ENCODE results near the gene HMHB1. TPM values are rescaled to one million over a fixed set of nuclear protein-coding genes. Genes with fewer than 3 reads are reported as not detected.

The HMHB1 gene
- polyA plus RNA-seq, 1 donor (not counting 4 experiments of a cell fraction or from before 2014, with no cell fraction given), result not detected

DNA sequence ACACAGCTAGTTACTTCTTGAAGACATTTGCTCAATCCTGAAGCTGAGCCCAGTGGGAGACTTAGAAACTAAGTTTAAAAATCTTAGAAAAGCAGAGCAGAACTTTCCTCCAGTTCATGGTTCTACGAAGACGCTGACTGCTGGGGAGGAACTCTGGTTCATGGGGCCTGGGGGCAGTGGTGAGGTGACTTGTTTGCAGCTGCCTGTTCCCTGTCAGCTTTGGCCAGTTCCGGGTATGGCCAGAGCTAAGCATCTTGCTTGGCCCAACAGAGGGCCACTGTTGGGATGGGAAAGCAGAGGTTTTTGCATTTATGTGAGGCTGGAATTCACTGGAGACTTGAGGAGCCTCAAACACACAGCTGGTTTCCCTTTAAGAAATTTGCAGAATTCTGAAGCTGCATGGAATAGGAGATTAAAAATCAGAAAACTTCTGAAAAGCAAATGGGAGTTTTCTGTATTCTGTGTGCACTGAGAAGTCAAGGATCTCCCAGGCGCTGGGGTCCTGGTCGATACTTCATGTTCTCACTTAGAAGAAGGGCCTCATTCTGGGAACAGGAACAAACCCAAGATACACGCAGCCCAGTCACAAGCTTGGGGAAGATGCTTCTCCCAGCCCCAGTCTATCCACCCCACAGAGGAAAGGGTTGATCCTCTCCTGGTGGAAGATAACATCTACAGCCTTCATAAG lies 10.6 kb upstream of the HMHB1 start:
- Histone ChIP-seq H2AFZ (ENCODE audit: control insufficient read depth, low read length) (no peak overlapping the region), H3K9me3 (ENCODE audit: control insufficient read depth, low read depth, low read length) (no peaks in the 10 kb centered on the region), H4K20me1 (ENCODE audit: control insufficient read depth, extremely low read depth, insufficient read depth, low read length) (no peaks in the 10 kb centered on the region), H3K27me3 (ENCODE audit: control insufficient read depth, extremely low read depth, insufficient read depth, low read length) (no peaks in the 10 kb centered on the region), H3K27ac (ENCODE audit: control insufficient read depth, insufficient read depth, low read length) (no peak overlapping the region), H3K4me3 (ENCODE audit: control insufficient read depth in 2 of 3, extremely low read depth in 1 of 3, insufficient read depth in 2 of 3, low read depth in 1 of 3, low read length in 3 of 3) (no peak overlapping the region), H3K4me2 (ENCODE audit: control insufficient read depth, extremely low read depth, insufficient read depth, low read depth, low read length) (no peak overlapping the region), H3K9me1 (ENCODE audit: control insufficient read depth, extremely low read depth, insufficient read depth, low read length) (no peaks in the 10 kb centered on the region), H3K9ac (ENCODE audit: control insufficient read depth, extremely low read depth, insufficient read depth, low read length) (no peak overlapping the region), H3K4me1 (ENCODE audit: control insufficient read depth, extremely low read depth, insufficient read depth, low read length) (no peaks in the 10 kb centered on the region), H3K36me3 (ENCODE audit: control insufficient read depth in 2 of 2, extremely low read depth in 1 of 2, insufficient read depth in 2 of 2, low read length in 2 of 2) (no peaks in the 10 kb centered on the region), H3K79me2 (ENCODE audit: control insufficient read depth, insufficient read depth, low read length) (no peaks in the 10 kb centered on the region)
- no peak for TF ChIP-seq EZH2 (IDR thresholded peaks at IDR 0.05; ENCODE audit: low read length)
- TF ChIP-seq, protein P1, sequence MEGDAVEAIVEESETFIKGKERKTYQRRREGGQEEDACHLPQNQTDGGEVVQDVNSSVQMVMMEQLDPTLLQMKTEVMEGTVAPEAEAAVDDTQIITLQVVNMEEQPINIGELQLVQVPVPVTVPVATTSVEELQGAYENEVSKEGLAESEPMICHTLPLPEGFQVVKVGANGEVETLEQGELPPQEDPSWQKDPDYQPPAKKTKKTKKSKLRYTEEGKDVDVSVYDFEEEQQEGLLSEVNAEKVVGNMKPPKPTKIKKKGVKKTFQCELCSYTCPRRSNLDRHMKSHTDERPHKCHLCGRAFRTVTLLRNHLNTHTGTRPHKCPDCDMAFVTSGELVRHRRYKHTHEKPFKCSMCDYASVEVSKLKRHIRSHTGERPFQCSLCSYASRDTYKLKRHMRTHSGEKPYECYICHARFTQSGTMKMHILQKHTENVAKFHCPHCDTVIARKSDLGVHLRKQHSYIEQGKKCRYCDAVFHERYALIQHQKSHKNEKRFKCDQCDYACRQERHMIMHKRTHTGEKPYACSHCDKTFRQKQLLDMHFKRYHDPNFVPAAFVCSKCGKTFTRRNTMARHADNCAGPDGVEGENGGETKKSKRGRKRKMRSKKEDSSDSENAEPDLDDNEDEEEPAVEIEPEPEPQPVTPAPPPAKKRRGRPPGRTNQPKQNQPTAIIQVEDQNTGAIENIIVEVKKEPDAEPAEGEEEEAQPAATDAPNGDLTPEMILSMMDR (optimal IDR thresholded peaks at IDR 0.05 in 1 of 3, IDR thresholded peaks at IDR 0.05 in 1 of 3, conservative IDR thresholded peaks at IDR 0.05 in 1 of 3; ENCODE audit: extremely low read depth in 1 of 3, insufficient read depth in 2 of 3, low read length in 3 of 3), result no peak
- dilution Hi-C loops (cut with MboI; ENCODE audit: extremely low pct_ligation_motif_present, low sequenced_read_pairs), result no loop called here
- FAIRE-seq, result no peak
- DNase-seq (ENCODE audit: low read depth, low spot score), result no peak

DNA sequence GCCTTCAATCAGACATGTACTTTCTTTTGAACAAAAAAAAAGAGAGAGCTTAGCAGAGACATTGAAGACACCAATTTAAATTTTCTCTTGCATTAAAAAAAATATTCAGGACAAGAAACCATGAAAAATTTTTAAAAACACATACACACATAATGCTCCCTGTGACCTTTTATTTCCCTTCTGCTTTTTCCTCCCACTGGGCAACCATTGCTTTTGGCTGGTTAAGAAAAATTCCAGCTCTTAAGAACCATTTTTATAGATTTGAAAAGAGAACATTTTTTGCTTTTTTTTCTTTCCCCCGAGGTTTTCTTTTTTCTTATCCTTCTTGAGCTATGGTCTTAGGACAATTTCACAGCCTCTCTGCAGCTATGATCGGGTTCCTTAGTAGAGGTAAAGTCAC lies 6.1 kb upstream of the HMHB1 start:
- Histone ChIP-seq H3K36me3 (ENCODE audit: control insufficient read depth in 2 of 2, extremely low read depth in 1 of 2, insufficient read depth in 2 of 2, low read length in 2 of 2) (no peaks in the 10 kb centered on the region), H3K27ac (ENCODE audit: control insufficient read depth, insufficient read depth, low read length) (no peak overlapping the region), H3K9me1 (ENCODE audit: control insufficient read depth, extremely low read depth, insufficient read depth, low read length) (no peaks in the 10 kb centered on the region), H3K9ac (ENCODE audit: control insufficient read depth, extremely low read depth, insufficient read depth, low read length) (no peak overlapping the region), H3K27me3 (ENCODE audit: control insufficient read depth, extremely low read depth, insufficient read depth, low read length) (no peaks in the 10 kb centered on the region), H4K20me1 (ENCODE audit: control insufficient read depth, extremely low read depth, insufficient read depth, low read length) (no peaks in the 10 kb centered on the region), H3K4me3 (ENCODE audit: control insufficient read depth in 2 of 3, extremely low read depth in 1 of 3, insufficient read depth in 2 of 3, low read depth in 1 of 3, low read length in 3 of 3) (no peak overlapping the region), H3K4me1 (ENCODE audit: control insufficient read depth, extremely low read depth, insufficient read depth, low read length) (no peaks in the 10 kb centered on the region), H3K79me2 (ENCODE audit: control insufficient read depth, insufficient read depth, low read length) (no peaks in the 10 kb centered on the region), H3K9me3 (ENCODE audit: control insufficient read depth, low read depth, low read length) (no peaks in the 10 kb centered on the region), H3K4me2 (ENCODE audit: control insufficient read depth, extremely low read depth, insufficient read depth, low read depth, low read length) (no peak overlapping the region), H2AFZ (ENCODE audit: control insufficient read depth, low read length) (no peak overlapping the region)
- DNase-seq (ENCODE audit: low read depth, low spot score) (no peak), FAIRE-seq (no peak)
- no peak for TF ChIP-seq EZH2 (IDR thresholded peaks at IDR 0.05; ENCODE audit: low read length)
- TF ChIP-seq, protein P1 (optimal IDR thresholded peaks at IDR 0.05 in 1 of 3, IDR thresholded peaks at IDR 0.05 in 1 of 3, conservative IDR thresholded peaks at IDR 0.05 in 1 of 3; ENCODE audit: extremely low read depth in 1 of 3, insufficient read depth in 2 of 3, low read length in 3 of 3), result no peak
- dilution Hi-C loops (cut with MboI; ENCODE audit: extremely low pct_ligation_motif_present, low sequenced_read_pairs), result no loop called here

Data from keratinocyte (primary cell).